Neural progenitor cell (in vitro differentiated cells): ENCODE measurements around the gene EFS. TPM values are rescaled to one million over a fixed set of nuclear protein-coding genes. Genes with fewer than 3 reads are reported as not detected.

ENCODE experiments used
- DNase-seq: peaks from one replicate; pipeline ENCODE4 v3.0.0-alpha.2; 2016; ENCODE audit warnings: low spot score
- H2AFZ ChIP-seq: fragments of 200-600 bp; sonication (generic); replicated peaks from 2 replicates; pipeline ENCODE4 v1.6.1; 2016; ENCODE audit warnings: antibody characterized with exemption
- H3F3A ChIP-seq: fragments of 200-600 bp; sonication (generic); 2 replicates; pipeline ENCODE4 v1.6.1; 2016; ENCODE audit warnings: antibody characterized with exemption, low read depth
- H3K27ac ChIP-seq: fragments of 200-600 bp; sonication (generic); 2 replicates; pipeline ENCODE4 v1.5.1; 2016; ENCODE audit warnings: mild to moderate bottlenecking
- H3K27me3 ChIP-seq: fragments of 200-600 bp; sonication (generic); 2 replicates; pipeline ENCODE4 v1.6.1; 2016; ENCODE audit warnings: mild to moderate bottlenecking, moderate library complexity
- H3K36me3 ChIP-seq: fragments of 200-600 bp; sonication (generic); 2 replicates; pipeline ENCODE4 v1.5.1; 2016
- H3K4me1 ChIP-seq: fragments of 200-600 bp; sonication (generic); 2 replicates; pipeline ENCODE4 v1.6.1; 2016; ENCODE audit warnings: mixed run types
- H3K4me2 ChIP-seq: fragments of 200-600 bp; sonication (generic); 2 replicates; pipeline ENCODE4 v1.6.1; 2016
- H3K4me3 ChIP-seq: fragments of 200-600 bp; sonication (generic); 2 replicates; pipeline ENCODE4 v1.5.1; 2016
- H3K79me2 ChIP-seq: fragments of 200-600 bp; sonication (generic); 2 replicates; pipeline ENCODE4 v1.6.1; 2016; ENCODE audit warnings: low read depth
- H3K9ac ChIP-seq: fragments of 200-600 bp; sonication (generic); 2 replicates; pipeline ENCODE4 v1.6.1; 2016
- H3K9me3 ChIP-seq: fragments of 200-600 bp; sonication (generic); 2 replicates; pipeline ENCODE4 v1.5.1; 2016; ENCODE audit warnings: low read depth
- H4K20me1 ChIP-seq: fragments of 200-600 bp; sonication (generic); 2 replicates; pipeline ENCODE4 v1.6.1; 2016; ENCODE audit warnings: low read depth
- H3K27ac Mint-ChIP-seq: 3 replicates; pipeline ENCODE4 v1.8.0; 2021; ENCODE audit warnings: mixed read lengths
- H3K27me3 Mint-ChIP-seq: 2 replicates; pipeline ENCODE4 v1.8.0; 2022; ENCODE audit warnings: low read depth, mild to moderate bottlenecking, inconsistent platforms, moderate library complexity, mixed read lengths; ENCODE audit not compliant: insufficient read depth
- H3K36me3 Mint-ChIP-seq: 3 replicates; pipeline ENCODE4 v1.8.0; 2021; ENCODE audit warnings: mixed read lengths
- H3K4me1 Mint-ChIP-seq: 3 replicates; pipeline ENCODE4 v1.8.0; 2021; ENCODE audit warnings: mixed read lengths
- H3K4me3 Mint-ChIP-seq: 3 replicates; pipeline ENCODE4 v1.8.0; 2021; ENCODE audit warnings: mild to moderate bottlenecking, moderate library complexity, mixed read lengths
- H3K9me3 Mint-ChIP-seq: 3 replicates; pipeline ENCODE4 v1.8.0; 2020; ENCODE audit warnings: mixed read lengths
- EZH2 ChIP-seq: fragments of 200-600 bp; sonication (generic); IDR thresholded peaks from 2 replicates; pipeline ENCODE4 v1.6.1; 2017; ENCODE audit warnings: antibody characterized with exemption, mild to moderate bottlenecking, moderate library complexity
- EZH2phosphoT487 ChIP-seq: fragments of 200-600 bp; sonication (generic); IDR thresholded peaks from 2 replicates; pipeline ENCODE4 v1.6.1; 2017; ENCODE audit warnings: antibody characterized with exemption
- total RNA-seq: library from RNA; depleted of rRNA; stranded (reverse); fragments of >200 nt; gene quantifications from 2 replicates; pipeline ENCODE4 v1.2.3, GENCODE V29; 2015; ENCODE audit warnings: low replicate concordance
- TF ChIP-seq, protein P1 (sequence below): fragments of 200-600 bp; sonication (generic); IDR thresholded peaks from 2 replicates; pipeline ENCODE4 v1.5.1; 2017; ENCODE audit warnings: antibody characterized with exemption, mild to moderate bottlenecking

The EFS gene
- total RNA-seq, 1 donor from 2014 or later: 21.7 TPM

DNA sequence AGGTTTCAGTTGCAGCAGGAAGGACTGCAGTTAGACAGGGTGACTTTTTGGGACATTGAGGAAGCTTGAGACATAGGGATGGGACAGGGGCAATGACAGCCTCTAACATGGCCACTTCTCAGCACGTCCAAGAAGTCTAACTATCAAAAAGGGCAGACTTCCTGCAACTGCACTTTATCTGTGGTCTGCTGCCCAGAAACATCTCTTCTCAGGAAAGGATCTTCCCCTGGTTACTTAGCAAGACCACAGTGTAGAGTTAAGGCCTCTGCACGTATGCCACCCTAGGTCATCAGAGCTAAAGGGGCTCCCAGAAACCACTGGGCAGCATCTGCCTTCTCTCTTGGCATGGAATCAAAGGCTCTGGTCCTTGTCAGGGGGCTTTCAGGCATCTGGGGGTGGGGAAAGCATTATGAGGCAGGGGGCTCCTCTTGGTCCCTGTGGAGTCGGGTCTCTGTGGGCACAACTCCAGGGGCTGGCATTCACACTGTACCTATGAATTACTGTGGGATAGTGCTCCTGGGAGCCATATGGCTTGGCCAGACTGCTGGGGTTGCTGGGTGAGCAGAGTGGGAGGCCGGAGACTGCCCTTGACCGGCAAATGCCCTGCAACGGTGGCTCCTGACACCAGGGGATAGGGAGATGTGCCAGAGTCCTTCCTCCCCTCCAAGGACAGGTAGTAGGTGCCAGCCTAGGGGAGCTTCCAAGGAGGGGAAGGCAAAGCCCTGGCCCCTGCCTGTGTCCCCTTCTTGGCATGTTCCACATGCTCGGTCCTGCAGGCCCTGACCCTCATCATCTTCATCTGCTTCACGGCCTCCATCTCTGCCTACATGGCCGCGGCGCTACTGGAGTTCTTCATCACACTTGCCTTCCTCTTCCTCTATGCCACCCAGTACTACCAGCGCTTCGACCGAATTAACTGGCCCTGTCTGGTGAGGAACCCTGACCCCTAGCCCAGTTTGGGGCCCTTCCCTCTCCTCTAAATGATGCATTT lies 12.9 kb upstream of the EFS start:
- Histone ChIP-seq H4K20me1 (no peaks in the 10 kb centered on the region), H3F3A (peaks cover 12% of the 10 kb centered on the region), H3K9ac (no peak overlapping the region), H3K4me2 (no peak overlapping the region), H3K79me2 (no peaks in the 10 kb centered on the region), H3K27me3 (no peaks in the 10 kb centered on the region), H3K27ac (no peak overlapping the region), H3K36me3 (no peaks in the 10 kb centered on the region), H3K9me3 (no peaks in the 10 kb centered on the region), H3K4me1 (peaks cover 13% of the 10 kb centered on the region), H3K4me3 (no peak overlapping the region), H2AFZ (no peak overlapping the region)
- Mint-ChIP-seq H3K4me1 (peaks cover 28% of the 10 kb centered on the region), H3K27ac (peak overlapping the region; percentile 85), H3K4me3 (peak overlapping the region; percentile 8), H3K27me3 (peaks cover 6% of the 10 kb centered on the region), H3K36me3 (no peaks in the 10 kb centered on the region), H3K9me3 (no peaks in the 10 kb centered on the region)
- TF ChIP-seq EZH2: no peak
- no peak for TF ChIP-seq EZH2phosphoT487
- TF ChIP-seq, protein P1, sequence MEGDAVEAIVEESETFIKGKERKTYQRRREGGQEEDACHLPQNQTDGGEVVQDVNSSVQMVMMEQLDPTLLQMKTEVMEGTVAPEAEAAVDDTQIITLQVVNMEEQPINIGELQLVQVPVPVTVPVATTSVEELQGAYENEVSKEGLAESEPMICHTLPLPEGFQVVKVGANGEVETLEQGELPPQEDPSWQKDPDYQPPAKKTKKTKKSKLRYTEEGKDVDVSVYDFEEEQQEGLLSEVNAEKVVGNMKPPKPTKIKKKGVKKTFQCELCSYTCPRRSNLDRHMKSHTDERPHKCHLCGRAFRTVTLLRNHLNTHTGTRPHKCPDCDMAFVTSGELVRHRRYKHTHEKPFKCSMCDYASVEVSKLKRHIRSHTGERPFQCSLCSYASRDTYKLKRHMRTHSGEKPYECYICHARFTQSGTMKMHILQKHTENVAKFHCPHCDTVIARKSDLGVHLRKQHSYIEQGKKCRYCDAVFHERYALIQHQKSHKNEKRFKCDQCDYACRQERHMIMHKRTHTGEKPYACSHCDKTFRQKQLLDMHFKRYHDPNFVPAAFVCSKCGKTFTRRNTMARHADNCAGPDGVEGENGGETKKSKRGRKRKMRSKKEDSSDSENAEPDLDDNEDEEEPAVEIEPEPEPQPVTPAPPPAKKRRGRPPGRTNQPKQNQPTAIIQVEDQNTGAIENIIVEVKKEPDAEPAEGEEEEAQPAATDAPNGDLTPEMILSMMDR: no peak
- DNase-seq: no peak

DNA sequence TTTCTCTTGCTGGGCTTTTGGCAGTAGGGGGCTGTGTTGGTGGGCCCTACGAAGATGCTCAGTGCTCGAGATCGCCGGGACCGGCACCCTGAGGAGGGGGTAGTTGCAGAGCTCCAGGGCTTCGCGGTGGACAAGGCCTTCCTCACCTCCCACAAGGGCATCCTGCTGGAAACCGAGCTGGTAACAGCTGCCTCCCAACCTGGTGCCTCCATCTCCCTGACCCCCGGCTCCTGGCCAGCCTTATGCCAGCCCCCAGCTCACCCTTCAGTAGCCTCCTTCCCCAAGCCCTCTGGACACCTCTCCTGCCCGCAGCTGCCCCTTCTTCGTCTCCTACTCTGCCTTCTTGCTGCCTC lies 12.2 kb upstream of the EFS start:
- peak overlapping the region; percentile 85 for H3K27ac Mint-ChIP-seq

DNA sequence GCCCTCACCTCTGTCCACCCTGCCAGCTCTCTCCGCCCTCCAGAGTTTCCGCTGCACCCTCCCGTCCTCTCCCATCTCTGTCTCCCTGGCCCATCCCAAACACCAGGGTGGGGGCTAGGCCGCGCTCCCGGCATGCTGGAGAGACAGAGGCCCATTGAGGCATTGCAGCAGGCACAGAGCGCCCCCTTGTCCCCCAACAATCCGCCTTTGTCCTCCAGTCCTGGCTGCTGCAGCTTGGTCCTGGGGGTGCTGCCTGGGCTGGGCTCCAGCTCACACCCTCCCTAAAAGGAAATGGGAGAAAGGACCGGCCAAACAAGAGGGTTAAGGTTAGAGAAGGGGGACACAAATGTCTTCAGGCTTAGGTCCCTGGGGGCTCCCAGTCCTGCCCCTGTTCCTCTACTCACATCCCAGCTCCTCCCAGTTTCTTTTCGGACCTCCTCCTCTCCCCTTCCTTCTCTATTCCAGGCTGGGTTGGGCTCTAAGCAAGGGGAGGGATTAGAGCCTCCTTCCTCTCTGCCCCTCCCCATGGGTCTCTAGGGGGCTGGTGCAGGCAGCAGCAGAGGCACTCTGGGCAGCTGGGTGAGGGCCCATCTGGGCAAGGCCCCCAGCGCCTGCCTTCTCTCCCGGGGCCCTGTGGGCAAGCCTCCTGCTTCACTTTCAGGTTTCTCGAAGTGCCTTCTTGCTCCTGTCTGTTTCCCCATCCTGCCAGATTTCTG lies 11.7 kb upstream of the EFS start, which contains the start of gene CMTM5:
Gene CMTM5, plus strand, starts transcription at position 565 of the 716 bp plus-strand sequence. CDS start 206 bp downstream, outside the sequence.
- Histone ChIP-seq H3K9ac (no peak within 1 kb of the TSS), H3K27me3 (no peaks in the 10 kb centered on the region), H3K4me1 (peaks cover 13% of the 10 kb centered on the region), H3K27ac (peak within 1 kb of the TSS; percentile 37), H4K20me1 (no peaks in the 10 kb centered on the region), H3K4me2 (peak within 1 kb of the TSS; percentile 71), H3F3A (peaks cover 12% of the 10 kb centered on the region), H3K9me3 (no peaks in the 10 kb centered on the region), H3K79me2 (no peaks in the 10 kb centered on the region), H3K4me3 (peak within 1 kb of the TSS; percentile 21), H2AFZ (peak within 1 kb of the TSS; percentile 89), H3K36me3 (no peaks in the 10 kb centered on the region)
- Mint-ChIP-seq H3K4me3 (peak within 1 kb of the TSS; percentile 59), H3K9me3 (no peaks in the 10 kb centered on the region), H3K27me3 (peaks cover 8% of the 10 kb centered on the region), H3K36me3 (no peaks in the 10 kb centered on the region), H3K27ac (peak within 1 kb of the TSS; percentile 85), H3K4me1 (peaks cover 26% of the 10 kb centered on the region)
- TF ChIP-seq, protein P1: peak; percentile 14
- no peak for TF ChIP-seq EZH2
- peak; percentile 81 for DNase-seq

More for the DNA sequence above, 12.2 kb upstream of the EFS start:
- no peak for DNase-seq
- H3K4me1 ChIP-seq: peaks cover 13% of the 10 kb centered on the region
- no peaks in the 10 kb centered on the region for H3K9me3 ChIP-seq
- H3K36me3 ChIP-seq: no peaks in the 10 kb centered on the region
- no peak overlapping the region for H3K9ac ChIP-seq
- peaks cover 12% of the 10 kb centered on the region for H3F3A ChIP-seq
- H3K4me3 ChIP-seq: peak overlapping the region; percentile 21
- Mint-ChIP-seq H3K4me1 (peaks cover 26% of the 10 kb centered on the region), H3K4me3 (peak overlapping the region; percentile 48), H3K36me3 (no peaks in the 10 kb centered on the region), H3K9me3 (no peaks in the 10 kb centered on the region), H3K27me3 (peaks cover 8% of the 10 kb centered on the region)
- no peaks in the 10 kb centered on the region for H4K20me1 ChIP-seq
- peak overlapping the region; percentile 71 for H3K4me2 ChIP-seq
- TF ChIP-seq EZH2: no peak
- H2AFZ ChIP-seq: peak overlapping the region; percentile 89
- H3K79me2 ChIP-seq: no peaks in the 10 kb centered on the region
- H3K27me3 ChIP-seq: no peaks in the 10 kb centered on the region
- no peak overlapping the region for H3K27ac ChIP-seq
